Memory B cell (primary cell): ENCODE measurements around the gene ZNF608.

ENCODE experiments used
- ATAC-seq: fragments of 150-1000 bp; cut with Tn5 transposase; 2 replicates; pipeline ENCODE4 v1.10.0; 2021; ENCODE audit warnings: low read depth, mild to moderate bottlenecking, moderate library complexity
- DNase-seq, 2 donors: peaks; one replicate each; pipeline ENCODE4 v3.0.0; 2022; ENCODE audit warnings: low spot score in 2 of 2
- H3K27ac Mint-ChIP-seq: one replicate; pipeline ENCODE4 v1.8.0; 2022; ENCODE audit warnings: mild to moderate bottlenecking, moderate library complexity, mixed read lengths
- H3K27me3 Mint-ChIP-seq: one replicate; pipeline ENCODE4 v1.8.0; 2022; ENCODE audit warnings: mixed read lengths
- H3K36me3 Mint-ChIP-seq: one replicate; pipeline ENCODE4 v1.8.0; 2022; ENCODE audit warnings: mild to moderate bottlenecking, mixed read lengths
- H3K4me1 Mint-ChIP-seq: one replicate; pipeline ENCODE4 v1.8.0; 2022; ENCODE audit warnings: mixed read lengths
- H3K4me3 Mint-ChIP-seq: one replicate; pipeline ENCODE4 v1.8.0; 2022; ENCODE audit warnings: mild to moderate bottlenecking, moderate library complexity, mixed read lengths
- H3K9me3 Mint-ChIP-seq: one replicate; pipeline ENCODE4 v1.8.0; 2022; ENCODE audit warnings: mixed read lengths

ZNF608 gene

DNA sequence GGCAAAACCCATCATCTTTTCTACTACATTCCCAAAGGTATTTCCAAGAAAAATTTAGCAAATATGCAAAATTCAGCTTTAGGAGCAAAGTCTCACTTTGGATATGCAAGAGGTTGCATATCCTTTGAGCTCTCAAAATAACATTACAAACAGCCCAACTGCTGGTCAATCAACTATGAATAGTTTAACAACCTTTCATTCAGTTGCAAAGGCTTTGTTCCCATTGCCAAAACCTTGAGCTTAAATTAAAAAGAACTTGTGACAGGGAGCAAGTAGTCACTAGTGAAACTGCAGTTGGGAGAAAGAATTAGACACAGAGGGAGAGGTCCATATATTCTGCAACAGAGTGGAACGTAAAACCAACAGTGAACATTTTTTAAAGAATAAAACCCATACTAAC lies 8.8 kb downstream of the ZNF608 start:
- no peak overlapping the region for H3K27ac Mint-ChIP-seq
- H3K4me3 Mint-ChIP-seq: no peak overlapping the region
- H3K9me3 Mint-ChIP-seq: no peaks in the 10 kb centered on the region
- peaks cover 3% of the 10 kb centered on the region for H3K36me3 Mint-ChIP-seq
- DNase-seq (no peak), ATAC-seq (no peak)
- H3K4me1 Mint-ChIP-seq: peaks cover 38% of the 10 kb centered on the region
- peaks cover 3% of the 10 kb centered on the region for H3K27me3 Mint-ChIP-seq

DNA sequence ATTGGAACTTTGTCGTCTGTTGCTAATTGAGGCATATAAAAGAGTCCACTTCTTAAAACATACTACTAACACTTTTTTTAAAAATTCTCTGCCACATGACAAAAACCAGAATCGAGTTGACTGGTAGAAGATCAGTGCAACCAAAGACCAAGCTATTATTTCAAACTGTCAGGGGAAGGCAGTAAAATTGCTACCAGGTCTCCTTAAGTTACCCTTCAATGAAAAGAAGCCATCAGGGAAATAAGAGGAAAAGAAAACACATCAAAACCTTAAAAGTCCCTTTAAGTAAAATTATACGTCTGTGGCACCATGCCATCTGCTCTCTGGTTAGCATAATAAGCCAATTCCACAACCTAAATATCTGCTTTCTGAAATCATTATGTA lies 9.6 kb downstream of the ZNF608 start:
- Mint-ChIP-seq H3K27me3 (peaks cover 3% of the 10 kb centered on the region), H3K4me3 (no peak overlapping the region), H3K9me3 (no peaks in the 10 kb centered on the region), H3K36me3 (peaks cover 3% of the 10 kb centered on the region), H3K4me1 (peaks cover 42% of the 10 kb centered on the region), H3K27ac (no peak overlapping the region)
- no peak for DNase-seq
- ATAC-seq: no peak

DNA sequence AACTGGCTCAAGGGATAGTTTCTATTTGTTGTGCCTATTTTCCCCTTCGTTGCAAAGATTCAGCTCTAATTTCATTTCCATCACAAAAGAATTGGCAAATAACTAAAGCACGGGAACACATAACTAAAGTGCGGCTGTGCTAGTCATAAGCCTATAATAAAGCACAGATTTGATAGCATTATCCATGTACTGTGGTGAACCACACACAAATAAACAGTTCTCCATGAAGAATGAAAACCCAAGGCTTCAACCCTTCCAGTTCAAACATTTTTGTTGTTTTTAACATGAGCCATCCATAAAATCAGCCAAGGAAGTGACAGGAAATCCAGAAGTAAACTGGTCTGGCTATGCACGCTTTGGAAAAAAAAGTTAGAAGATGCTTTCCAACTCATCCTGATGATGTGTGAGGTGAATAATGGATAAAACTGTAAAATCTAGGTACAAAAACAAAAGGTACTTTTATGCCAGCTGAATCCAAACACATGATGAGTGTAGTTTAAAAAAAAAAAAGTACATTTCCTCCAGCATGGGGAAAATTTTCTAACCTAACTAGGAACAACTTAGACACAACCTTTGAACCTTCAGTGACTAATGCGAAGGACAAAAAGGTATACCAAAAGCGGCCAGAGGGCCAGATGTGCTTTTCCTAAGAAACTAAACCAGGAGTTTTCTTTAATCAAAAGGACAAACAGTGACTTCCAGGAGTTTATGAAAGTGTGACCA lies 10.2 kb downstream of the ZNF608 start:
- peaks cover 43% of the 10 kb centered on the region for H3K4me1 Mint-ChIP-seq
- peaks cover 3% of the 10 kb centered on the region for H3K27me3 Mint-ChIP-seq
- no peak overlapping the region for H3K27ac Mint-ChIP-seq
- H3K4me3 Mint-ChIP-seq: peak overlapping the region; percentile 82
- ATAC-seq: no peak
- peaks cover 3% of the 10 kb centered on the region for H3K36me3 Mint-ChIP-seq
- no peaks in the 10 kb centered on the region for H3K9me3 Mint-ChIP-seq
- DNase-seq: no peak

DNA sequence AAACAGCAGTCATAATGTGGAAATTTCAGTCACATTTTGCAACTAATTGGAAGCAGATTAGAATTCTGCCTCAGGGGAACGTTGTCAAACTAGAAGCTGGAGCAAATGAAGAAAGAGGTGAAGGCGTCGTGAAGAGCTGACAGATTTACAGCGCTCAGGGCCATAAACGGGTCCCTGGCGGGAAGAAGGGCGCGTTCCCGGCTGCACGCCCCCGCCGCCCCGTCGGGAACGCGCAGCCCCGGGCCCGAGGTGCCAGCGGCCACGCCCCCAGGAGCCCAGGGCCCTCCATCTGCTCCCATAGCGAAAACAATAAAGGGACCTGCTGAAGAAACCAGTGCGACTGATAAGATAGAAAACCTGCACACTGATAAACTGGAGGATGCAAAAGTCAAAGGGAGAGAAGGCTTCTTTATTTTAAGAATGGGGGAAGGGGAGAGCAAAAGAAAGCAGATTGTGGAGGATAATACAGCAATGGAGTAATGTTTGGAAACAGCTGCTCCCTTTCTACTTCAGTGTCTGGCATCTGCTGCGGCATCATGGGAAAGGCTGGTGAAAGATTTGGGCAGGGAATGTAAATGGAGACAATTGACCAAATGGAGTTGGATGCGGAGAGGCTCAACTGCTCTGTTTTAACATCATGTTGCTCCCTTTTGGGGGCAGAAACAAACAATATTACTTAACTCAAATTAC lies 11.1 kb downstream of the ZNF608 start:
- H3K27ac Mint-ChIP-seq: peak overlapping the region; percentile 73
- ATAC-seq: peak; percentile 58
- H3K4me3 Mint-ChIP-seq: peak overlapping the region; percentile 82
- H3K9me3 Mint-ChIP-seq: no peaks in the 10 kb centered on the region
- H3K27me3 Mint-ChIP-seq: peaks cover 3% of the 10 kb centered on the region
- H3K4me1 Mint-ChIP-seq: peaks cover 43% of the 10 kb centered on the region
- no peak for DNase-seq
- peaks cover 3% of the 10 kb centered on the region for H3K36me3 Mint-ChIP-seq

DNA sequence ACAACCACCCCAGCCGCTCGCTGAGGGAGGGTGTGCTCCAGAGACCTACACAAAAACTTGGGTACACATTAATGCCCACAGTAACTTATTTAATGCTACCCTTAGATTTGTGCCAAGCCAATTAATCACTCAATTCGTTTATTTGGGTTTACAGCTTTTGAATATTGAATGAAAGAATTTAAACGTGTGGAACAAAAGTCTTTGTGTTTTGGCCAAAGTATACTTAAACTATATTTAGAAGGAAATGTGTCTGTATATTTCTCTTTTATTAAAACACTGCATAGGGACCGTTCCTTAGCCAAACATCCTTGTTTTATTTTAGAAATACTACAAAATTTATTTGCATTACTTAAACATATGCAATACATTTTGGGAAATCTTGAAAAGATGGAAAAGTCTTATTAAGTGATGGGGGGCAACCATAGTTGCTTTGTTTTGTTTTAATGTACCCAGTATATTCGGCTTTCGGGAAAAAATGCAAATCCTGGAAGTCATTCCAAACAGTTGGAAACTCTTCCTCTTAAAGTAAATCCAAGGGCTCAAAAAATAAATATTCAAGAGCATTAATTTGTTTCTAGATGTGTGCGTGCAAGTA lies 11.8 kb downstream of the ZNF608 start:
- peak overlapping the region; percentile 82 for H3K4me3 Mint-ChIP-seq
- peaks cover 1% of the 10 kb centered on the region for H3K36me3 Mint-ChIP-seq

DNA sequence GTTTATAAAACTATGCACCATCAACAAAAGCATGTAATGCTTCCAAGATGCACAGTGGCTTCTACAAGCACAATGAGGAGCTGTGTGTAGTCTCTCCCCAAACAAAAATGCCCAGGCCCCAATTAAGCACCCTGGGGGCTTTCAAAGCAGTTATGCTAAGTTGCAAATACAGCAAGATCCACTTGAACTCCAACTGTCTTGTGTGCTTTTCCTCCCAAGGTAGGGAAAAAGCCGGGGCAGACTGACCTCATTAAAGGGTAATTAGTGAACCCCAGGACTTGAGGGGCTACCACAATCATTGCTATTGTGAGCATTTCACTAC lies 13.1 kb downstream of the ZNF608 start:
- Mint-ChIP-seq H3K27ac (no peak overlapping the region), H3K27me3 (peaks cover 2% of the 10 kb centered on the region), H3K4me1 (peaks cover 36% of the 10 kb centered on the region)

More for the DNA sequence above, 11.8 kb downstream of the ZNF608 start:
- H3K27me3 Mint-ChIP-seq: peaks cover 2% of the 10 kb centered on the region
- DNase-seq: no peak
- H3K27ac Mint-ChIP-seq: peak overlapping the region; percentile 73
- no peaks in the 10 kb centered on the region for H3K9me3 Mint-ChIP-seq
- ATAC-seq: no peak
- H3K4me1 Mint-ChIP-seq: peaks cover 43% of the 10 kb centered on the region

DNA sequence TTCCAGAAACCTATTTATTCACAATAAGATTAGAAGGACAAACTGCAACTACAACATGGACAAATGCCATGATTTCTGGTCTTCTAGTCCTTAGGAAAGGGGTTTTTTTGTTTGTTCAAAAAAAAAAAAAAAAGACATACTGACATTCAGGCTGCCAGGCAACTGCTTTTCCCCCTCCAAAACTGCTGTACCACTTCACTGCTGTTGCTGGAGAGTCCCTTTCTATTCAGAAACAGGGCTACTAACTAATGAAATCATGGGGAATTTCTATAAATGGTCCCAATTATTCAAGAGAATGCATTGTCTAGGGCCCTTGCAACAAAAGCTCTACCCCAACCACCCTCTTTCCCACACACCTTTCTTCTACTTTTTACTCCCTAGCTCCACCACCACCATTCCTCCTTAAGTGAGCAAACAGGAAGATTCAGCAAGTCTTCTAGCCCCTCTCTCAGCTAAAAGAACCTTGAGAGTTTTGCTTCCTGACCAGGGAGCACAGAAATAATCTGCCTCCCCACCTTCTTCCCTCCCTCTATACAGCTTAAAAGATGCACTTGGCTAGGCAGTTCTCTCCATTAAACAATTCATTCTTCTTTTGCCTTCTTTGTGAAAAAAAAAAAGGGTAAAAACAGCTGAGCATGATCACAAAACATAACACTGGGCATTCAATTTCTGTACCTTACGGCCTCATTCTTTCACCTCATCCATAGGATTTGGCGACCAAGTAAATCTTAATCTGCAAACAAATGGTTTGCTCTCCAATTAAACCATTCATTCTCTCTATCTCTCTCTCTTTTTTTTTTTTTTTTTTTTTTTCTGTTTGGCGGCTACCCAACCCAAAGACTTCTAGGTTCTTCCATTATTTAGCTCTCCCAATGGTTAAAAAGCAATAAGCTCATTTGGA lies 13.8 kb downstream of the ZNF608 start:
- no peak for DNase-seq
- Mint-ChIP-seq H3K36me3 (peaks cover 1% of the 10 kb centered on the region), H3K9me3 (no peaks in the 10 kb centered on the region), H3K4me3 (no peak overlapping the region), H3K27ac (no peak overlapping the region), H3K4me1 (peaks cover 31% of the 10 kb centered on the region), H3K27me3 (peaks cover 2% of the 10 kb centered on the region)
- ATAC-seq: no peak

More for the DNA sequence above, 13.1 kb downstream of the ZNF608 start:
- Mint-ChIP-seq H3K4me3 (no peak overlapping the region), H3K9me3 (no peaks in the 10 kb centered on the region), H3K36me3 (peaks cover 1% of the 10 kb centered on the region)
- ATAC-seq: no peak
- DNase-seq: no peak

DNA sequence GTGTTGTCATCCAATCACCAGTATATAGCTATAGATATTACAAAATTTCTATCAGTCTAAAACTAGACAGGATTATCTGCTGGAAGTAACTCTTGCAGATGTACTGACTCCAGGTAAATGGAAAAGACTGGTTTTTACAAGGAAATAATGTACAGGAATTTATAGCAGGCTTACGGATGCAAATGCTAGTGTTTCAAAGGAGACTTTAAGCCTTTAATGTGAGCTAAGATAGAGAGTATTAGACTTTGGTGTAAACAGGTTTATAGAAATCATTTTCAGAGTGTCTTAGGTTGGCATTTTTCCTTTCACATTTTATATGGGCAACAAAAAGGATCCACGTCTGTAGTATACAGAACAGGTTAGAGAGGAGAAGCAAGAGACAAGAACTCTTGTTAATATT lies 16.1 kb downstream of the ZNF608 start:
- peaks cover 27% of the 10 kb centered on the region for H3K4me1 Mint-ChIP-seq
- peaks cover 2% of the 10 kb centered on the region for H3K27me3 Mint-ChIP-seq
- ATAC-seq (no peak), DNase-seq (no peak)
- H3K4me3 Mint-ChIP-seq: no peak overlapping the region
- H3K9me3 Mint-ChIP-seq: no peaks in the 10 kb centered on the region
- peak overlapping the region; percentile 22 for H3K27ac Mint-ChIP-seq
- peaks cover 3% of the 10 kb centered on the region for H3K36me3 Mint-ChIP-seq

DNA sequence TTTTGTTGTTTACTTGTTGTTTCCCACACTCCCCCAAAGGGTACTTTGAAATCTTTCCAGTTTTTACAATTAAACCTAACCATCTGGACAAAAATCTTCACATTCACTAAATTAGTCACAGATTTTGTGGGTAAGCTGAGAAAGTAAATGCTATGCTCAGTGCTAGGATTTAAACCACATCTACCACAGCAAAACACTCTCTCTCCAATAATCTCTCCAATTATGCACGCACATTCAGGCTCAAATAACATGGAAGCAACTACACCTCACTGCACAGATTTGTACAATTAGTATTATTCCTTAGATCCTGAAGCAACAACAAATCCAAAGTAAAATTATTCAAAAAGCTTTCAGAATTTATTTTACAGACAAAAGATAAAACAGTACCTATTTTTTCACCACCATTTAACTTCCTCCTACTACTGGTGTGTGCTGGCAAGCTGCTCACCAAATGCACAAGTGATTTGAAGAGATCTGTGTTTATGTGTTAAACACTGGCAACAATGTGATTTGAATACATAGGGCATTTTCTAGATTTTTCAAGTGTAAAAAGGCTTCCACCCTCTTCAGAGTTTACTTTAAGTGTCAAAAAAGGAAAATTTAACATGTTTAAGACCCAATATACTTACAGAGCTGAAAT lies 16.6 kb downstream of the ZNF608 start:
- H3K27ac Mint-ChIP-seq: peak overlapping the region; percentile 22
- DNase-seq: no peak
- peak; percentile 30 for ATAC-seq
- no peaks in the 10 kb centered on the region for H3K9me3 Mint-ChIP-seq
- peaks cover 26% of the 10 kb centered on the region for H3K4me1 Mint-ChIP-seq
- no peaks in the 10 kb centered on the region for H3K27me3 Mint-ChIP-seq
- peaks cover 1% of the 10 kb centered on the region for H3K36me3 Mint-ChIP-seq
- H3K4me3 Mint-ChIP-seq: peak overlapping the region; percentile 21

DNA sequence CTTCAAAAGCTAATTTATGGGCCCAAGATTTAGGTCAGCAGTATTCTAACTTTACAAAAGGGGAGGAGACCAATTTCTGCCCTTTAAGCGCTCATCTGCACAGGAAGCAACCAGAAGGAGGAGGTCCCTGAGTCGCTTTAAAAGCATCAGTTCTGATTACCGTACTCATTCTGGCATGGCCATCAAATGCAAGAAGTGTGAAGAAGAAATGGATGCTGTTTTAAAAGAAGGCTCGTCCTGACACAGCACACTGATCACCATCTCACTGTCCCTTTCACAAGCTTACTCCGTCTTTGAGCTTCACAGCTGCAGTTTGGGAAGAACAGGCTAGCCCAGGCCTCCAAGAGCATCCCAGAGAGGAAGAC lies 17.5 kb downstream of the ZNF608 start:
- DNase-seq: no peak
- peaks cover 27% of the 10 kb centered on the region for H3K4me1 Mint-ChIP-seq
- H3K9me3 Mint-ChIP-seq: no peaks in the 10 kb centered on the region
- peak; percentile 38 for ATAC-seq
- no peak overlapping the region for H3K27ac Mint-ChIP-seq
- peak overlapping the region; percentile 59 for H3K4me3 Mint-ChIP-seq
- H3K27me3 Mint-ChIP-seq: no peaks in the 10 kb centered on the region
- peaks cover 1% of the 10 kb centered on the region for H3K36me3 Mint-ChIP-seq

DNA sequence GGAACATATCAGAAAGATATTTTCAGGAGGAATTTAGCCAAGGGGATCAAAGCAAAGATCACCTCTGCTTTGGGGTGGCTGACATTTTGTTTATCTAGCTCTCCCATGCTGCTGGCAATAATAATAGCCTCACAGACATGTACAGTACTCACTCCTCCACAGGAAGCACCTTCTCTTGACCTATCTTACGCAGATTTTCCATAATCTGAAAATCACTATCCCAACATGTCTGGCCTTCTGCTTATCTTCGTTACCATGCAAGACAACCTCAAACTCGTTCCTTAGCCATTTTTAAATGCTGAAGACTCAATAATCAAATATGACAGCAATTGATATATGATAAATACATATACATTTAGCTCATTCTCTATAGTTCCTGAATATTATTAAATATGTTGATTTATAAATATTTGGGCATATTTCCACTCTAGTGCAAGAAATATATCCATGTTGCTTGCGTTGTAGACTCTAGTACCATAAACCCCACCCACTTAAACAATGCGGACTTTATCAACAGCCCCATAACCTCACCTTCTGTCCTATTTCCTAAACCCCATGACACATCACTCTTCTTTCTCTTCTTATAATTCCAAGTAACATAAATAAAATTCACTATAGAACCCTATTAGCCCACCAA lies 18.0 kb downstream of the ZNF608 start:
- H3K9me3 Mint-ChIP-seq: no peaks in the 10 kb centered on the region
- DNase-seq (no peak), ATAC-seq (no peak)
- no peaks in the 10 kb centered on the region for H3K27me3 Mint-ChIP-seq
- no peak overlapping the region for H3K27ac Mint-ChIP-seq
- peaks cover 3% of the 10 kb centered on the region for H3K36me3 Mint-ChIP-seq
- H3K4me3 Mint-ChIP-seq: no peak overlapping the region
- H3K4me1 Mint-ChIP-seq: peaks cover 30% of the 10 kb centered on the region

DNA sequence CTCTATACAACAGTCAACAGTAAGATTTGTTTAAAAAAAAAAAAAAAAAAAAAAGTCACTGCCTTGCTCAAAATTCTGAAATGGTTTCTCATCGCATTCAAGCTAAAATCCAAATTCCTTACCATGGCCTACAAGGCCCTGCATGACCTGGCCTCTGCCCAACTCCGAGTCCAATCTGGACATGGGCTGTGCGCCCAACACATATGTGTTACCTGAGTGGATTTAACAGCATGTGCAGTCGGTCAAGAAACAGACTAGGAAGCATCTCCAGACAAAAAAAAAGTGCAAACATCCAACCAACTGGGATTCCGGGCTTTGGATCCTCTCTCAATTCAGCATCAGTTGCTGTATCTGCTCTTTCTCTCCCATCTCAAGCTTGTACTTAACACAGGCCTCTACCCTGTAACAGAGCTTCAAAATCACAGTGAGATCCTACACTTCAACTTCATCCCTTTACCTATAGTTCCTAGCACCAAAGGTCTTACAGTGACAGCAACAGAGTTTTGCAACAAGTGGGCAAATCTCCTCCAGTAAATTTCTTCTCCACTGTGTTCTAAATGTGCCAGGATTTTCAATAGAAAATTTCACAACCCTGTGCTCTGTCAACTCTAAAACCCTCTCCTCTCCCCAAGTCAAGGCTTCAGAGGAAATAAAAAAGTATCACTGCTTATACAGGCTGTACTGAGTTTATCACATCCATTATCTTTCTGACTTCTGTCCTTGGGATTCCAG lies 19.6 kb downstream of the ZNF608 start:
- peak overlapping the region; percentile 8 for H3K27ac Mint-ChIP-seq
- no peaks in the 10 kb centered on the region for H3K27me3 Mint-ChIP-seq
- H3K4me1 Mint-ChIP-seq: peaks cover 29% of the 10 kb centered on the region
- no peaks in the 10 kb centered on the region for H3K9me3 Mint-ChIP-seq
- H3K36me3 Mint-ChIP-seq: peaks cover 3% of the 10 kb centered on the region
- no peak overlapping the region for H3K4me3 Mint-ChIP-seq
- DNase-seq (no peak), ATAC-seq (no peak)
